ENCODE data around the gene SLC17A6.
A peak's percentile ranks its signal among the peaks of the same experiment; 100 is the strongest.

SLC17A6 gene

DNA sequence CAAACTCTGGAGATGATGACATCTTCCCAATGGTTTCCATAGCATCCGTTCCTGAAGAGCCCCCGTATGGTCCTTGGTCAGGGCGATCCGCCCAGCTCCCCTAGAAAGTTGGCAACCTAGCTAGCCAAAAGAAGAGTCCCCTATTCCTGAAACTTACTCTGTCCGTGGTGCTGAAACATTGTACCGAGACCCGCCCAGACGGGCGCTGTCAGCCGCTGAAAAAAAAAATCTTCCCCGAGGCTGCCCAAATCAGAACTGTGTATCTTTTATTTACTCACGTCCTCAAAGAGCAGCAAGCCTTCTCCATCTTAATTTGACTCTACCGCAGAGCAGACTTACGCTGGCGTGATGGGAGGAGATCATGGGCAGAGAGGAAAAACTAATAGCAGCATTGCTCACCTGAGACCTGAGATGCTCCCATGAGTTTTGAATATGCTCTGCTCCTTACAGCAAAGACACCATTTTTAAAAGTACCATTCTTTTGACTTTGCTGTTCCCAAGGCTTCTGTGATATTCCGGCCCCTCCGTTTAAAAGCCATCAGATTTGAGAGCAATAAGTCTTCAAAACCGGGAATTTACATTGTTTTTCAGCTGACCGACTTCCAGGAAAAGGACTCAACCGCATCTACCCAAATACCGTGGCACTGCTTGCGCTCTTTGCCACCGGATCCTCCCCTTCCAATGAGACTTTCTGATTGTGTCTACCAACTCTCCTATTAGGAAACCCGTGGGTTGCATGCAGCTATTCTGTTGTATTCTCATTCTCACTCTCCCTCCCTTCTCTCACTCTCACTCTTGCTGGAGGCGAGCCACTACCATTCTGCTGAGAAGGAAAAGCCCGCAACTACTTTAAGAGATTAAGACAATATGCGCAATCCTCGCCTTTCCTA is at the start of gene SLC17A6:
Gene SLC17A6 (plus strand): TSS at position 786 of the 890 bp plus-strand sequence. CDS start 153 bp downstream, outside the sequence.
- TF ChIP-seq, protein P1, sequence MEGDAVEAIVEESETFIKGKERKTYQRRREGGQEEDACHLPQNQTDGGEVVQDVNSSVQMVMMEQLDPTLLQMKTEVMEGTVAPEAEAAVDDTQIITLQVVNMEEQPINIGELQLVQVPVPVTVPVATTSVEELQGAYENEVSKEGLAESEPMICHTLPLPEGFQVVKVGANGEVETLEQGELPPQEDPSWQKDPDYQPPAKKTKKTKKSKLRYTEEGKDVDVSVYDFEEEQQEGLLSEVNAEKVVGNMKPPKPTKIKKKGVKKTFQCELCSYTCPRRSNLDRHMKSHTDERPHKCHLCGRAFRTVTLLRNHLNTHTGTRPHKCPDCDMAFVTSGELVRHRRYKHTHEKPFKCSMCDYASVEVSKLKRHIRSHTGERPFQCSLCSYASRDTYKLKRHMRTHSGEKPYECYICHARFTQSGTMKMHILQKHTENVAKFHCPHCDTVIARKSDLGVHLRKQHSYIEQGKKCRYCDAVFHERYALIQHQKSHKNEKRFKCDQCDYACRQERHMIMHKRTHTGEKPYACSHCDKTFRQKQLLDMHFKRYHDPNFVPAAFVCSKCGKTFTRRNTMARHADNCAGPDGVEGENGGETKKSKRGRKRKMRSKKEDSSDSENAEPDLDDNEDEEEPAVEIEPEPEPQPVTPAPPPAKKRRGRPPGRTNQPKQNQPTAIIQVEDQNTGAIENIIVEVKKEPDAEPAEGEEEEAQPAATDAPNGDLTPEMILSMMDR (IDR thresholded peaks at IDR 0.05; ENCODE audit: control insufficient read depth, extremely low read depth, insufficient read depth) = no peak
- no peak within 1 kb of the TSS for H3K4me3 ChIP-seq (ENCODE audit: low read depth, low read length)
- no peak for DNase-seq (ENCODE audit: low read depth)

DNA sequence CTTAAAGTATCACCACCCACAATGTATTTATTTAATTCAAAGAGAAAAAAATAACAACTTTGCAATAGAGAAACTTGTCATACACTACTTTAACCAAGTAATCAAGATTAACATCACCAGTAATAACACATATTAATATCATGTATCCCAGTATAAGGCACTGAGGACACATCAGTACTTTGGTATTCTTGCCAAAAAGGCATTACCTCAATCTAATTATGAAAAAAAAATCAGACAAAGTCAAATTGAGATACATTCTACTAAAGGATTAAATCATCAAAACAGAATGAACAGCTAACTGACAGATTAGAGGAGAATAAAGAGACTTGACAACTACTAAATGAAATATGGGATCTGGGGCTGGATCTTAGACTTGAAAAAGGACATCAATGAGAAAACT is 35.8 kb upstream of the SLC17A6 start:
- no peak for DNase-seq (ENCODE audit: low read depth)
- no peak overlapping the region for H3K4me3 ChIP-seq (ENCODE audit: low read depth, low read length)
- TF ChIP-seq, protein P1 (IDR thresholded peaks at IDR 0.05; ENCODE audit: control insufficient read depth, extremely low read depth, insufficient read depth) = no peak

DNA sequence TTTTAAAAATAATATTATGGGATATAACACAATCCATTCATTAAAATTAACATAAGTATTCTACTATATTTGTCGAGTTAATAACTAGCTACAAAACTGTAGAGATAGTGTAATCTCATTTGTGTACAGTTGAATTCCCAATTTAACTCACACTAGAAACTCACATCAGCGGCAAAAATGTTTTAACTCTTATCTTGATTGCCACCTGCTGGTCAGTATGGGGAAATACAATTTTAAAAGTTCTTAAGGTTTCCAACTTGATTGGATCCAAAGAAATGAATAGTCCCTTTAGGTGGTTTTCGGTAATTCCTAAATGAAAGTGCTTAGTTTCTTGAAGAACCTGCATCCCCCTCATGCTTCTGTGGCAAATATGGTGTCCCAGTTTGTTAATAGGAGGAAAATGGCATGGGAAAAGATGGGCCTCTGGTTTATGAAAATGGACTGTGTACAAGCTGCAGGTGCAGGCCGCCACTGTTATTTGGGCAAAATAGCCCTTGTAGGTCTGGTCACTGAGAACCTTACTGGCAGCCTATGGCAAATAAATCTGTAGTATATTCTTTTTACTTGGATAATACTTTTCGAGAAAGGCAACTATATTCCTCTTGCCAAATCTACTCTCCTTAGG is 33.7 kb upstream of the SLC17A6 start:
- DNase-seq (ENCODE audit: low read depth) = peak; percentile 19
- TF ChIP-seq, protein P1 (IDR thresholded peaks at IDR 0.05; ENCODE audit: control insufficient read depth, extremely low read depth, insufficient read depth) = peak; percentile 46
- no peak overlapping the region for H3K4me3 ChIP-seq (ENCODE audit: low read depth, low read length)

DNA sequence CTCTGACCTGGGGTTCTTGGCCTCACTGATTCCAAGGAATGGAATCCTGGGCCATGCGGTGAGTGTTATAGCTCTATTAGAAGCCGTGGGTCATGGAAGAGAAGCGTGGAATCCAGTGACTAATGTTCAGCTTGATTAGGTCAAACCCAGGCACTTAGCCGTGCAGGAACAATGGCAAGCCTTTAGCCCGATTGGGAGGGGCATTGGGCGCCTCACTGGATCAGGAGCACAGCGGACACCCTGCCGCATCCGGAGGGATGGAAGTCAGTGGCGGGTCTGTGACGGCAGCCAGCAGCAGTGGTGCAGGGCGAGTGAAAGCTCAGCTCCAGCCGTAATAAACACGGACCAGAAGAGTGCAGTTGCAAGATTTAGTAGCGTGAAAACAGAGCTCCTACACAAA is 20.5 kb upstream of the SLC17A6 start:
- TF ChIP-seq, protein P1 (IDR thresholded peaks at IDR 0.05; ENCODE audit: control insufficient read depth, extremely low read depth, insufficient read depth) = no peak
- H3K4me3 ChIP-seq (ENCODE audit: low read depth, low read length) = no peak overlapping the region
- no peak for DNase-seq (ENCODE audit: low read depth)

DNA sequence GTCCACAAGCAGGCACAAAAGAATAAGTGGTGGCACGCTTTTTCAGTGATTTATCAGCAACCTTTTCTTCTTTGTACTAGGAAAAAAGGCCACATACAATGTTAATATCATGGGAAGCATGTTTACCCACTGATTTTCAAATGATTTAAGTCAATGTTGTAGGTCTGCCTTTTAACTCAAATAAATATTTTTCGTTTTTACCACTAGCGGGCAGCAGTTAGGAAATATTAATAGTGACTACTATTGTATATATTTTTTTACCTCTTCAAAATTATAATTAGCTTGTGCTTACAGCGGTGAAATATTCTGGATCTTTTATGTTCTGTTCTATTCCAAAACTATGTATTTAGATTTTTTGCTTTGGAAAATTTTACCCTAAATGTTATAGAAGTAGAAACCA is 6.4 kb upstream of the SLC17A6 start:
- DNase-seq (ENCODE audit: low read depth) = no peak
- no peak overlapping the region for H3K4me3 ChIP-seq (ENCODE audit: low read depth, low read length)
- TF ChIP-seq, protein P1 (IDR thresholded peaks at IDR 0.05; ENCODE audit: control insufficient read depth, extremely low read depth, insufficient read depth) = peak; percentile 27

DNA sequence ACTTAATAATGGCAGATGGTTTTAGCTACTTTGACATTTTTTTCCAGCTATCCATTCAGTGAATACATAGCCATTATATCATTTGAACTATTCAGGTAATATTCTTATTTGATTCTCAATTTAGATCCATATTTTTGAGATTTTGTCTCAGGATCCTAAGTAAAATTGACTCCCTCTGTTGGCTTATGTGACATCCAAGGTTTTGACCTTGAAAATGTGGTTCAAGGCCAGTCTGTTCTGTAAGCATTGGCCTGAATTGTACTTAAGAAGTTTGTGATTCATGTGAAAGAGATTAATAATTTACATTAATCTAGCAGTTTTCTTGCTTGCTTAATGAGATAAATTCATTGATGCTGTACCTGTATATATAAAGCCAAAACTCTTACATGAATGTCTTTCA is 1.6 kb upstream of the SLC17A6 start:
- H3K4me3 ChIP-seq (ENCODE audit: low read depth, low read length) = no peak overlapping the region
- TF ChIP-seq, protein P1 (IDR thresholded peaks at IDR 0.05; ENCODE audit: control insufficient read depth, extremely low read depth, insufficient read depth) = no peak
- DNase-seq (ENCODE audit: low read depth) = no peak

Measured in LNCaP clone FGC (cell line).